Stimulated activated CD4-positive, alpha-beta T cell treated with anti-CD3 and anti-CD28 coated beads, Interleukin-2, amount 100 ng/mL, for 4 hours (primary cell): Measurements from ENCODE around the gene FES.
A peak's percentile ranks its signal among the peaks of the same experiment; 100 is the strongest.
"Not testable (repeated sequence)": the region's sequence is repeated elsewhere in the genome, so short reads cannot be mapped to it uniquely, and the experiment has no call there.

Experiments
- DNase-seq: peaks from one replicate; pipeline ENCODE4 v3.0.0-alpha.2; 2020; ENCODE audit warnings: low read depth

Gene FES

DNA sequence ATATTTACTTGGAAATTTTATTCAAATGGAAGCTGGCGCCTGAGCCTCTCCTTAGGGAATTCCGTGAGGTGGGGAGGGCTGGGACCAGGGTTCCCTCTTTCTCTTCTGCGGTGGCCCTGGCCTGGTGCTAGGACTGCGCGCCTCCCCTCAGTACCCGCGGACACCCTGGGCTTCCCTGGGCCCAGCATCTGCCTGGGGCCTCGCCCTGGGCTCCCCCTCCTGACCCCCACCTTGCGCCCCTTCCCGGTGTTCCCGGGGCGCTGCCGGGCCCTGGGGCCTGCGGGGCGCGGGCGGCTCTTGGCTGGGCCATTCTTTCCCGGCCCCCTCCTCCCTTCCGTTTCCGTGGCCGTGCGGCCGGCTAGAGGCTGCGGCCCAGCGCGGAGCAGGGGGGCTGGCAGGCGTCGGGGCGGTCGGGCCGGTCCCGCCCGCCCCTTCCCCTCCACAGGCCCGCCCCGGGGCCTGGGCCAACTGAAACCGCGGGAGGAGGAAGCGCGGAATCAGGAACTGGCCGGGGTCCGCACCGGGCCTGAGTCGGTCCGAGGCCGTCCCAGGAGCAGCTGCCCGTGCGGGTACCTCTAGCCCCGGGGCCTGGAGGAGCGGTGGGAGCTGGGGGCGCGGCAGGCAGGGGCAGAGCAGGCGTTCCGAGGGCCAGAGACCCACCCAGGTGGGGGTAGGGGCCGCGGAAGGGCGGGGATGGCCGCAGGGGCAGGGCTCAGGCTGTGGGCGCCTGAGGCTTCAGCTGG is at the start of gene FES:
Gene FES, plus strand, starts transcription at position 529 of the 743 bp plus-strand sequence. CDS start 542 bp downstream, outside the sequence.
- no peak for DNase-seq

DNA sequence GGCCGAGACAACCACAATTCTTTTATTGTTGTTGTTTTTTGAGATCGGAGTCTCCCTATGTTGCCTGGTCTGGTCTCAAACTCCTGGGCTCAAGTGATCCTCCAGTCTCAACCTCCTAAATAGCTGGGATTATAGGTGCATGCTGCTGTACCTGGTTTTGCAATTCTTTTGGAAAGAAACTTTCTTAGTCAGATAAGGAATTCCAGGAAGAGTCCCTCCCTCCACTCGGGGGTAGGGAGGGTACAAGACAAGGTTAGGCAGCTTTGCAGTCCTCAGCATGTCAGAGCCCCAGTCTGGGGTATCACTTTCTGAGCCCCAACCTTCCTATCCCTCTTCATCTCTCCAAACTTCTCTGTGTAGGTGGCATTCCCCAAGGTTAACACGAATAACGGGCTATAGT is 49.7 kb upstream of the FES start:
- DNase-seq: no peak

DNA sequence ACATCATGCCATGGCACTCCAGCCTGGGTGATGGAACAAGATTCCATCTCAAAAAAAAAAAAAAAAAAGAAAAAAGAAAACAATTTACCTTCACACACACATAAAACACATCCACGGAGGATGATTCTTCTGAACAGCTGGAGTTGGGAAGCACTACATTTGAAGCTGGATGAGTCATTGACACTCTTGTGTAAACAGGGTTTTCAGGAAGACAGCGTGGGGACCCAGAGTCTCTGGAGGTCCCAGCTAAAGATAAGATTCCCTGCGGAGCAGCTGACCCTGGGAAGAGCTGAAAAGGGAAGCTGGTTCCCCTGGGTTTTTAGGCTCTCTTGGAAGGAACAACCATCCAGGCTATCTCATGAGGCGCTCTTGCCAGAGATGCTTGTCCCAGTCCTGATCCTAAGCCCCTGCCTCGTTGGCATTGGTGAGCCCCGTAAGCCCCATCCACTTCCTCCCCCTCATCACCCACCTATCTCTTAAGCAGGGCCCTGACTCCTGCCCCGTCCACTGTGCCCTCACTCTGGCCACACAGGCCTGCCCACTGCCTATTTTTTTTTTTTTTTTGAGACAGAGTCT is 47.9 kb upstream of the FES start:
- no peak for DNase-seq

DNA sequence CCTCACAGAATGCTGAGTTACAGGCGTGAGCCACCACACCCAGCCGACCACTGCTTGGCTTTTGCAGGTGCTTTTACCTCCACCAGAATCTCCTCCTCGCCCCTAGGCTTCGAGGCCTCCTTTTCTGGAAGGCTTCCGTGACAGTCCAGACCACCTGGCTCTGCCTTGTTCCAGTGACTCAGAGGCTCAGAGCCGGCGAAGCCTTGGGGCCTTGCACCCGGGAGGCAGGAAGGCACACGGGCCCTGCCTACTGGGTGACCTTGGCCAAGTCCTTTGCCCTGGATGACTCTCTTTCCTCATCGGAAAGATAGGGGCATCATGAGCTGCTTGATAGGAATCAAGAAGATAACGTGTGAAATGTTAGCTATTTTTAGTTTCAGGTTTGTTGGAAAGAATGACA is 47.2 kb upstream of the FES start:
- DNase-seq: no peak

DNA sequence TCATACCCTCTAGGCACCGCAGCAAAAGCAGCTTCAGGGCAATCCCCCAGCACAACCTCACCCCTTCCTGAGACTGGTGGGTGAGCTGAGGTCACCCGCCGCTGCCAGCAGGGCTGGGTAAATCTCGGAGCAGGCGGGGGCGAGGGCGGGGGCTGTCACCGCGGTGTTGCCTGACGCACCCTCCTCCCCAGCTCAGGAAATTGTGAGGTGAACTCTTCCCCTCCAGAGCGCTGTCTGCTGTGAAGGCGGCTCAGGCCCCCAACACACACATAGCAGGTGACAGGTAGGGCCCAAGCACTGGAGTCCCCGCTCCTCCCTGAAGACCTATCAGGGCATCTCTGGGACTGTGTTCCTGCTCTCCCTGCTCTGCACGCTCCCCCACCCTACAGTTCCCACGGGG is 46.2 kb upstream of the FES start:
- peak; percentile 88 for DNase-seq

DNA sequence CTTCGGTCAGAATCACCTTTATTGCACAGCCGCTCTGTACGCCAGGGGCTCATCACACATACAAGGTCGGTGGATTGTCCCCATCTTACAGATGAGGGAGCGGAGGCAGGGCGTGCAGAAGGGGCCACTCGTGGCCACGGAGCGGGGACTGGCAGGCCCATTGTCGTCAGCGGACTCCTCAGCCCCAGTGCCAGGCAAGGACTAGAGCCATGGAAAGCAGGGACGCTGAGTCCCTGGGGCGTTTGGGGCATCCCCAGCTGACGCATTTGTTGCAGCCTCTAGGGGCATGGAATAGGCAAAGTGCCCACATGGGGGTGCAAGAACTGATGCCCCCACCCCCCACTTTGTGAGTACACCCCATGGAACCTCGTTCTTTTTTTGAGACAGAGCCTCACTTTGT is 45.8 kb upstream of the FES start:
- DNase-seq: no peak

DNA sequence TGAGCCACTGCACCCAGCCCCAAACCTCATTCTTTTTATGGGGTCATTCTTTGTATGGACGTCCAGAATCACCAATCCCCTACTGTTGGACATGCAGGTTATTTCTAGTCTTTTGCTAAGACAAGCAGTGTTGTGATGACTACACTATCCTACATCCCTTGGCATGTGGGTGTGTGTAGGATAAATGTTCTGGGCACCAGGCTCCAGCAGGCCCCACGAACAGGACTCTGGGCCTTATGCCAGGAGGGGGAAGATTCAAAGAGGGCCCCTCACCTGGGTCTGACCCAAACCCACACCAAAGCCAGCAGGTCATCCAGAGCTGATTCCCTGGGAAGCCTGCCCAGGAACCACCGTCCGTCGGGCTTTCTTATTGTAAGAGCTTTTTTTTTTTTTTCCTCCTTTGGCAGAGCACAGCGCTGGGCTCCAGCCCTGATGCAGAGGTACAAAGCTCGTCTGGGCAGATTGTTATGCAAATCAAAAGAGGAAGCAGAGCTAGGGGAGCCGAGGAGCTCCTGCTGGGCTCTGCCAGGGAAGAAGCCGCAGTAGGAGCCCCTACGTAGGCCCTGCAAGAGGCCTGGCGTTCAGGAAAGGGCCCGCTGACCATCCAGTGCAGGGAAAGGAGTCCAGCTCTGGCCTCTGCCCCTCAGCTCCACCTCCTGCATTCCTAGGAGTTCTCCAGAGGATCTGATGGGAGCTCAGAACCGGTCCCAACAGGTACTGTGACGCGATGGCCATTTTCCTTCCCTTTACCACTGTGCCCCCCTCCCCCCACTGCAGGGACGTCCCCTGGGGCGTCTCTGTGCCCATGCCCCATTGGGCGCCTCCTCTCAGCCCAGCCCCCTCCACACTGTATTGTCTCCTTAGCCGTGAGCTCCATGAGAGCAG is 44.9 kb upstream of the FES start:
- no peak for DNase-seq

DNA sequence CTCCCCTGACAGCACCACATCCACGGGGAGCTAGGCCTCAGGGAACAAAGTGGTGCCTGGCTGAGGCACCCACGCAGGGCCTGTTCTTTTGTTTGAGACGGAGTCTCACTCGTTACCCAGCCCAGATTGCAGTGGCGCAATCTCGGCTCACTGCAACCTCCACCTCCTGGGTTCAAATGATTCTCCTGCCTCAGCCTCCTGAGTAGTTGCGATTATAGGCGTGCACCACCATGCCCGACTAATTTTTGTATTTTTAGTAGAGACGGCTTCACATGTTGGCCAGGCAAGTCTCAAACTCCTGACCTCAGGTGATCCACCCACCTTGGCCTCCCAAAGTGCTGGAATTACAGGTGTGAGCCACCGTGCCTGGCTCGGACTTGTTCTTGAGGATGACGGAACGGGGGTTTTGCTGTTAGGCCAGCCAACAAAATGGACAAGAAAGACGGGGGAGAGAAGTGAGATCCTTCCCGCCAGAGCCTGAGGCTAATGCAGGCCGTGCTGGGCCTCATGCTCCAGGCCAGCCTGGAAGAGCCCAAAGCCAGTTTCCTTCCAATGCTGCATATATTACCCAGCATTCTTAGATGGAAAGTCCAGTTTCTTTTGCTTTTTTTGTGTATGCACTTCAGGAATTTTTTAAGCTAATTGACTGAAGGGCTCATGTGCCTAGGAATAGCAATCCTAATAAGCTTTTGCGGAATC is 44.0 kb upstream of the FES start:
- DNase-seq: no peak

DNA sequence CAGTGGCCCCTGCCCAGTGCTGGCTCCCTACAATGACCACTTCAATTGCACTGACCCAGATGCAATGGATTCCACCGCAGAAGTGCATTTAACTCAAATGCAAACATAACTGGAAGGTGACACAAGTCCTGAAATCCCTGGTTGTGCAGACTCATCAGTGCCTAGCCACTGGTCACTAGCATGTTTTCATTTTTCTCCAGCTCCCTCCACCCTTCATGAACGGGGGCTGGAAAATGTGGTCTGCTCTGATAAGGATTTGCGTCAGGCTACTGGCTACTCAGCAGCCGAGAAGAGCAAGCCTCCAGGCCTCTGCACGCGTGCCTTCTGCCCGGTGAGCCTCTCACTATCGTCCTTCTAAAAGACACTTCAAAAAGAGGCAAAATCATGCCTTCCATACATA is 43.4 kb upstream of the FES start:
- no peak for DNase-seq

DNA sequence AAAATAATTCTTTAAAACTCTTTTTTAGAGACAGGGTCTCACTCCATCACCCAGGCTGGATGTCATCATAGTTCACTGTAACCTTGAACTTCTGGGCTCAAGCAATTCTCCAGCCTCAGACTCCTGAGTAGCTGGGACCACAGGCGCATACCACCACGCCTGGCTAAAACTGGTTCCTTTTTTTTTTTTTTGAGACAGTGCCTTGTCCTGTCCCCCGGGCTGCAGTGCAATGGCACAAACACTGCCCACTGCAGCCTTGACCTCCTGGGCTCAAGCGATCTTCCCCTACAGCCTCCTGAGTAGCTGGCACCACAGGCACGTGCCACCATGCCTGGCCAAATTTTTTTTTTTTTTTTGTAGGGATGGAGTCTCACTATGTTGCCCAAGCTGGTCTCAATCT is 39.6 kb upstream of the FES start:
- DNase-seq: no peak

DNA sequence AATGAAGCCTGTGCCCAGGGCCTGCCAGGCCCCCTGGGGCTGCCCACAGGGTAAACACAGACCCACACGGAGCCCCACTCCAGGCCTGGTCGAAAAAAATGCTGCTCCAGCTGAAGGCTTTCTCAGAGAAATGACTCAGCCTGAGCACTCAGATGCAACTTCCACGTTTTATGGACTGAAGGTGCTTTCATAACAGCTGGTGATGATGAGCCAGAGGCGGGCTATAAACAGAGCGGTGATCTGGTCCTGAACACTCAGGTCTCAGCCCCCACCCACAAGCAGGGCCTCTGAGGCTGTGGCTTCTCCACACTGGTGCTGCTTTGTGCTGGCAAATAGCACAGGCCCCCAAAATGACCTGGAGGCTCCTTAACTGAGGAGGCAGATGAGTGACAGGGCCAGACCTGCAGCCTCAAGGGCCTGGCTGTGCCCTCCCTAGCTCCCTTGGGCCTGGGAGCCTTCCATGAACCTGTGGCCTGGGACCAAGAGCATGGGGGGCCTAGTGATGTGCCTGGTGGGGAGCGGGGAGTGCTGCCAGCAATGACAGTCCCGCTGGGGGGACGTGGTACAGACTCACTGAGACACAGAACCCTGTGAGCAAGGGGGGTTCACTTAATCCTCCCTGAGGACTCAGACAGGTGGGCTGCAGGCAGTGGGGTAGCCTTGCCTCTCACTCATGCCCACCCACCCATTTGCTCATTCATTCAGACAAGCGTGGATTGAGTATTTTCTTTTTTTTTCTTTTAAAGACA is 38.9 kb upstream of the FES start:
- DNase-seq: no peak

DNA sequence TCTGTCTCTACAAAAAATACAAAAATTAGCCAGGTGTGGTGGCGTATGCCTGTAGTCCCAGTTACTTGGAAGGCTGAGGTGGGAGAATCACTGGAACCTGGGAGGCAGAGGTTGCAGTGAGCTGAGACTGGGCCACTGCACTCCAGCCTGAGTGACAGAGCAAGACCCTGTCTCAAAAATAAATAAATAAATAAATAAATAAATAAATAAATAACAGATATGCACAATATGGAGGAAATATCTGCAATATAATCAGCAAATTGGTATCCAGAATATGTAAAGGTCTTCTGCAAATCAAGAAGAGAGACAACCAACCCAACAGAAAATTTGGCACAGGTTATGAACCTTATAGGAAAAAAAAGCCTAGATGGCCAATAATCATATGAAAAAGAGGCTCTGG is 34.9 kb upstream of the FES start:
- not testable (repeated sequence) for DNase-seq

DNA sequence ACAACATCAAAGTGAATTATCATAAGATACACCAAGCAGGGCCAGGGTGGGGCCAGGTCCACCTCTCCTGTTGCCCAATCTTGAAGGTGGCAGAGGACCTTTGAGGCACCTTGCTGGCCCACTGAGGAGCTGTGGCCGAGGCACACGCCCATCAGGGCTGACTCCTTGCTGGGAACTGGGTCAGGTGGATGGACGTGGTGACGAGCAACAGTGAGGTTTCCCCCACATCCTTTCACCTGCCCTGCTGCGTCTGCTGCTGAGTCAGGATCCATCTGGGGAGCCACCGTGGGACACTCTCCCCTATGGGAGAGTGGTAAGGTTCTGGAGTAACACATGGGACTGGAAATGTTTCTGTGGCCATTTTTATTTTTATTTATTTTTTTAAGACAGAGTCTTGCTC is 33.2 kb upstream of the FES start:
- DNase-seq: no peak

DNA sequence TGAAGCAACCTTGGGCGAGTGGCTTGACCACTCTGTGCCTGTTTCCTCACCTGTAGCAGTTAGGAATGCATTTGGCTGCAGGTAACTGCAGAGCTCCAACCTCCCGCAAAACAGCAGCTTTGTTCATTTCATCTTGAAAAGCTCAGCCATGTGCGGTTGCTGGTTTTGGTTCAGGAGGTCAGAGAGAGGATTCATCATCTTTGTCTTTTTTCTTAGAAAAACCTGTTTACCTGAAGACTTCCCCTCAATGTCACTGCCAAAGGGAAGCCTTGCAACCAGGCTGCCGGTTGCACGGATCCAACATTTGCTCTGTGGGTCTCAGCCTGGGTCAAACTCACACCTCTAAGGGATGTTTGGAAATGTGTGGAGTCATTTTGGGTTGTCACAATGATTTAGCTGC is 32.4 kb upstream of the FES start:
- no peak for DNase-seq

DNA sequence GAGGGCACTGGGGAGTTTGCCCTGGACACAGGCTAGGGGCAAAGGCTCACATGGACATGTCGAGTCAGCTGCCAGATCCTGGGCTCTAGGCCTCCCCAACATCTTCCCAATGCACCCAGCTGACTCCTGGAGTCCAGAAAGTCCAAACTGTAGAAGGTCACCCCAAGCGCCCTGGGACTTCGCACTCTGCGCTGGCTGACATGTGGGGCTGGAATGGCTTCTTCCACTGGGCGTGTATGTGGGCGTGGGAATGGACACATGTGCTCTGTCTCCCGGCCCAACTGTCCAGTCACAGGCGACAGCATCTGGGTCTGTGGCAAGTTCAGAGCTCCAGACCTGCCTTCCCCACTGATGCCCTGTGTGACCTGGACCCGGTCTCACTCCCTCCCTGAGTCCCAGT is 29.2 kb upstream of the FES start:
- no peak for DNase-seq

DNA sequence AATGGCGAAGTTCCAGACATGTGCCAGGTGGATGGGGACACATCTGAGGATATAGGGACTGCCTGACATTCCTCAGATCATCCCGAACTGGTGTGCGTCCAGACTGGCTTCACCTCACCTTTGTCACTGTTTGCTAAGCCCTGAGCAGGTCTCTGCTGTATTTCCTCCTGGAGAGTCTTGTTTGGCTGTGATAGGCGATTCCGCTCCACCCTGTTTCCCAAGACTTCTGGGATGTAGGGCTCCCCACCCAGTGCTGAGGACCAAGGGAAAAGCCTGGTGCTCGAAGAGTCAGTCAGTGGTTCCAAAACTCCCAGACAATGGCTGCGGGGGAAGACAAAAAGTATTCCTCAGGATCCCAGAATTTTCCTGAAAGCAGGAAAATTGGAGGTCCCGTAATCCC is 27.0 kb upstream of the FES start:
- no peak for DNase-seq

DNA sequence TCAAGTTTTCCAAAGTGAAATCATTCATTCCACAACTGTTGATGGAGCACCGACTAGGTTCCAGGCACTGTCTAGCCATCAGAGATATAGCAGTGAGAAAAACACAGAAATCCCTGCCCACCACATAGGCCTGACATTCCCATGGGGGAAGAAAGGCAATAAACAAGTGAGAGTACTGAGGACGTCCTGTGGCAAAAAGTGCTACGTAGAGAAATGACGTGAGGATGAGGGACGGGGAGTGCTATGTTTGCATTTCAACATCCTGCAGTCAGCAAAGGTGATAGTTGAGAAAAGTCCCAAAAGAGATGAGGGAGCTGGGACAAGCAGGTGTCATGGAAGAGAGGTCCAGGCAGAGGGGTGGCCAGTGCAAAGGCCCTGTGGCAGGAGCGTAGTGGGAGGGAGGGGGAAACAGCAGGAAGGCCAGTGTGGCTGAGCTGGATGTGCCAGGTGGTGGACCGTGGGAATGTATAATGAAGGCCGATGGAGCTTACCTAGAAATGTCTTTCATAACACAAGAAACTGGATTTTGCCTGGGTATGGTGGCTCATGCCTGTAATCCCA is 26.3 kb upstream of the FES start:
- no peak for DNase-seq

DNA sequence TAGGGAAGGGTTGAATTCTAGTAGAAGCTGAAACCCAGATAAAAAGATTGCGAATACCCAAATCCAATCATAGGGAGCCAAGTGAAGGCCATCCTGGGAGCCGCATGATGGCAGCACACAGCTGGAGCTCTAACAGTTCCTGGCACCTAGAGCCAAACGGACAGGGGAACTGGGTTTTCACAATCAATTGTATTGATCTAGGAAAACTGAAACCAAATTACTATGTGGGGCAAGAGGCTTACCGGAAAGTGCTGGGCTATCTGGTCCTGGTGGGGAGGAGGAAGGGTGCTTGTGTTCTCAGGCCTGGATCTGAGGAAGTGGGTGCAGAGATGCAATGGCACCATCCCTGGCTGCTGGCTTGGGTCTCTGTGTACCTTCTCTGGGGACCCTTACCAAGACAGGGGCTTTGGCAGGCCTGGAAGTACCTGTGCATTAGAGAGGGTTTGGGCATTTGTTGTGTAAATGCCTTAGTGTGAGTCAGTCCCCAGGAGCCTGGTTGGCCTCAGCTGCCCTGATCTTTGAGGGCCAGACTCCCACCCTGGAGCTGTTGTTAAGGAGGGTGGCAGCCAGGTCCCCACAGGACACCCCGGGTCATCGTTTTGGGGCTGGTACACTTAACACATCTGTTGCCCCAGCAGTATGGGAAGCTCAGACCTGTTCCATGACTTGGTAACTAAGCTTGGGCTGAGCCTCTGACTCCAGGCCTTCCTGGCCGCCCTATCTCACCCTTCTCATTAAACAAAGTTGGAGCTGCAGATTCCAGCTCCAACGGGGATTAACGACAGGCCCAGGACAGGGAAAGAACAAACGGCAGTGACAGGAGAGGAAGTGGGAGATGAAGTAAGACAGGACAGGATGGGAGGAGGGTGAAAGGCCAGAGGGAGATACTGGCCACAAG is 24.8 kb upstream of the FES start:
- DNase-seq: no peak

DNA sequence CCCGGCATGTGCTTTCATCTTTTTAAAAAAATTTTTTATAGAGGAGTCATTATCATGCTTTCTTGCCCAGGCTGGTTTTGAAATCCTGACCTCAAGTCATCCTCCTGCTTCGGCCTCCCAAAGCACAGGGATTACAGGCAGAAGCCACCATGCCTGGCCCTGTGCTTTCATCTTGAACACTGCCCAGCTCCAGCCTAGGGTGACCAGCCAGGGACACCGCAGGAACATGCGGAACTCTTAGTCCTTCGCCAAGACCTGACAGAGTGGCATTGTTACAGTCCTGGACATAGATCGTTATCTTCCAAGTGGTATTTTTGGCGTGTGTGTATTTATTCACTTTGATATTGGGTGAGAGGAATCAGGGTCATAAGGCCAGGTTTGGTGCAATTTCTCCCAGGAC is 23.9 kb upstream of the FES start:
- DNase-seq: no peak

DNA sequence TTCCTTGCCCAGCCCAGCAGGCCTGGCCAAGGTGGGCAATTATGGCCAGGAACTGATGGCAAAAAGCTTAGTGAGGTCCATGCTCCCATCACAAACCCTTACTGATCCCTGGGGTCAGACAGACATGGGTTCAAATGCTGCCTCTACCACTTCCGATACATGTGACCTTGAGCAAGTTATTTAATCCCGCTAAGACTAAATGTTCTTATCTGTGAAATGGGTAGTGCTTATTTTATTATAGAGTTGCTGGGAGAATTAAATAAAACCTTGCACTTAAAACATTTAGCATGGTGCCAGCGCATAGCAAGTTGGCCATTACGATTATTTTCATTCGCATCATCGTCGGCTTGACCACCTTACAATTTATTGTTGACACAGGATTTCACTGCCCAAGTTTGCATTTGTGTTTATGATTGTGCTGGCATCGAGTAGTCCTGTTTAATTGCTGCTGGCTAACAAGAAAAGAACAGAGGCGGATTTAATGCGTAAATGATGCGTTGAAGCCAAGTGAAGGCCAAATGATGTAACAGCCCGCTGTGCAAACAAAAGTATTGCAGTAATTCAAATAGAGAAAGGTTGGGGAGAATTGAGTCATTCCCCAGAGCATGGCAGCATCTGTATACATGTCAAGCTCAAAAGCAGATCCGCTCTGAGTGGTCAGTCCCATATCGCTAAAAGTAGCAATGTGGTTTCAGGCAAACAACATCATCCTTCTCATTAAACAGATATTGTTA is 23.2 kb upstream of the FES start:
- DNase-seq: no peak
